RKO (cell line): ENCODE measurements around the gene TRIM59.
"Not testable (repeated sequence)": the region's sequence is repeated elsewhere in the genome, so short reads cannot be mapped to it uniquely, and the experiment has no call there.

ENCODE experiments used
- DNase-seq: peaks from one replicate; pipeline ENCODE4 v3.0.0-alpha.2; 2016; ENCODE audit warnings: low spot score

Gene TRIM59

DNA sequence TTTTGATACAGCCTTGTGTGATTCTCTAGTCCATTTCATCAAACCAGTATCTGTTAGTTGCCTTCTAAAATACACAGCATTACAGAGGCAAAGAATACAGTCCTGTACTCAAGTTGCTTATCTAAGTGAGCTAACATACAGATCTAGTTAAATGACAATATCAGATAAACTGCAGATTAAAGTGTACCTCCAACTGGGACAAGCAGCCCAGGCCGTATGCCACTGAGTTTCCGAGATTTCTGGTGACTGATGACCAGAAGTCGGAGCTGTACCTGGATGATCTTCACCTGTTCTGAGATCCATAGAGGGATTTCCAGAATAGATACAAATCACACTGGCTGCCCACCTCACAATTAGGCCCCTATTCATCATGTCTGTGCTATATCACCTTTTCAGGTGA is 6.3 kb upstream of the TRIM59 start:
- no peak for DNase-seq

DNA sequence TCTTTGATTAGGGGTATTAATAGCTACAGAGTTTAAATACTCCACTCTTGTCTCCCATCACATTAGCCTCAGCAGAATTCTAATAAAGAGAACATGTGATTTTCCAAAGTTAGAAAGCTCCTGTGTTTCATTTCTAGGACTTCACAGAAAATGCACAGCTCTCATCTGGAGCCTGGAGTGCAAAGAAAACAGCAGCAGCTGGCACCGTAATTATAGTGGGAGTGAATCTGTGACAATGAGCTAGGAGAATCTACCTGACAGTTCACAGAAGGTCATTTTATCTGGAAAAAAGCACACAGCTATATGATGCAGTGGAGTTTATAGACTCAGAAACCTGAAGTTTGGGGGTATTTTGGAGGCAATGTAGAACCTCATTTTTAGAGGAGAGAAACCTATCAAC is 5.4 kb upstream of the TRIM59 start:
- no peak for DNase-seq

GRCh38 chr3:160452251-160452650 is 2.7 kb upstream of the TRIM59 start:
- DNase-seq = not testable (repeated sequence)

DNA sequence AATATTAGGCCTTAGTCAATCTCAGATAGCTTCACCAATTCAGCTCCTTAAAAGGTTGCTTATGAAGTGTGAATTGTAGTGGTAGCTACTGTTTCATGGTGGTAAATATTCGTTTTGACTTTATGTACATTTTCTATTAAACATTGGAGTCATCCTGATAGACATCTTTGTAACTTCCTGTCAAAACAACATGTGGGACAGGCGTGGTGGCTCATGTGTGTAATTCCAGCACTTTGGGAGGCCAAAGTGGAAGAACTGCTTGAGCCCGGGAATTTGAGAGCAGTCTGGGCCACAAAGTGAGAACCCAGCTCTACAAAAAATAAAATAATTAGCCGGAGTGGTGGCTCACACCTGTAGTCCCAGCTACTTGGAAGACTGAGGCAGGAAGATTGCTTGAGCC is 2.0 kb upstream of the TRIM59 start:
- DNase-seq = no peak

DNA sequence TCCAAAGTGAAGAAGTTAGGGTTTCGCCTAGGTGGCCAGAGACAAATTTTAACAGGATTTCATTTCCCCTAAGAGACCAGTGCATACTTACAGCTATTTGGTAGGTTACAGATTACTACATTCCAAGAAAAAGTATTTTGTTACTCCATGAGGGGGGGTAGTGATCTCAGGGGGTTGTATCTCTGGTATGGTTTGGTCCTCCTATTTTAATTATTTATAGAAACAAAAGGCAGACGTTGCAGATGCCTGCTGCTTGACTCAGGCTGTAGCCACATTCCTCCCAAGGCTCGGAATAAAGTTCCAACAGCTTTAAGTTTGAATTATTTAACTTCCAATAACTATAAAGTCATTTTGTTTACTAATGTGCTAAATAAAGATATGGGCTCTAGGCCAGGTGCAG is 1.3 kb upstream of the TRIM59 start:
- no peak for DNase-seq

DNA sequence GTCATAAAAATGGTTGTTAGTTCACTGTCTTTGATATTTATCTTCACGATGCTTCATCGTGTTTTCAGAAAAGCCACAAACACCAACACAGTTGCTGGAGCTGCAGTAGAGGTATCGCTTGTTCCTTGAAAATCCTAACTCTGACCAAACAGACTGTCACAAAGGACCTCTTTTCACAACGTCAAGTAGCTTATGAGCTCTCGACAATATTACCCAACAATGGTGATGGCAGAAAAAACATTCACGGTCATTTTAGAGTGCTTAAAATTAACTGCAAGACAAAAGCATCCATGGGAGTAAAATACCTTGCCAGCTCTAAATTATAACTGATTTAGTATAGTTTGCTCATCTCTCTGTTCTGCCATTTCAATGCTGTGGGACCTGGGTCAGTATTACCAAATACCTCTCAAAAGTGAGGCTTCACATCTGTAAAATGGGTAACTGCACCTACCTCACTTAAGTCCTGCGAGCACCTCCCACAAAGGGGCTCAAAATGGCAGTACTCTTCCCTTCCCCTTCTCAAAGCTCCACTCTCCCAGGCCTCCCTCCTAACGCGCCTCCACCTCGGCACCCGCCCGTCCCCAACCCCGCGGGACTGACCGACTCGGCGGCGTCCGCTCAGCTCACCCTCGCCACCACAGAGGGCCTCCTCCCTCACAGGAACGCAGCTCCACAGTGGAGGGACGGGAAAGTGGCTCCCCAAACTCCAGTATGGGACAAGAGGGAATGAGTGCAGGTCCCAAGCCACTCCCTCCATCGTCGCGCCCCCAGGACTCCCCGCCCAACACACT is 546 bp downstream of the TRIM59 start:
- no peak for DNase-seq

- DNase-seq = no peak
These were observed 2.0 kb downstream of the TRIM59 start for GRCh38 chr3:160447544-160447943.

DNA sequence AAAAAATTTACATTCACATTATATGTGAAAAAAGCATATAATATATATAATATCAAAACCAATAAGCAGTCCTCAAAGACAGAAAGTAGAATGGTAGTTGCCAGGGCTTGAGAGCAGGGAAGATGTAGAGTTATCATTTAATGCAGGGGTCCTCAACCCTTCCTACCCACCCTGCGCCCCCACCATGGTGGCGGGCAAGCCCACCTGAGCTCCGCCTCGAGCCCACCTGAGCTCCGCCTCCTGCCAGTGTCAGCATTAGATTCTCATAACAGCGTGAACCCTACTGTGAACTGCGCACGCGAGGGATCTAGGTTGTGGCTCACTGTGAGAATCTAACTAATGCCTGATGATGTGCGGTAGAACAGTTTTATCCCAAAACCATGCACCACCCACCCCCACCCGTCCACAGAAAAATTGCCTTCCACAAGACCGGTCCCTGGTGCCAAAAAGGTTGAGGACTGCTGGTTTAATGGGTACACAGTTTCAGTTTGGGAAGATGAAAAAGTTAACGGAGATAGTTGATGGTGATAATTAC is 3.0 kb downstream of the TRIM59 start:
- DNase-seq = no peak

GRCh38 chr3:160445854-160446253 is 3.7 kb downstream of the TRIM59 start:
- DNase-seq = no peak

GRCh38 chr3:160444411-160444810 is 5.2 kb downstream of the TRIM59 start:
- DNase-seq = no peak

DNA sequence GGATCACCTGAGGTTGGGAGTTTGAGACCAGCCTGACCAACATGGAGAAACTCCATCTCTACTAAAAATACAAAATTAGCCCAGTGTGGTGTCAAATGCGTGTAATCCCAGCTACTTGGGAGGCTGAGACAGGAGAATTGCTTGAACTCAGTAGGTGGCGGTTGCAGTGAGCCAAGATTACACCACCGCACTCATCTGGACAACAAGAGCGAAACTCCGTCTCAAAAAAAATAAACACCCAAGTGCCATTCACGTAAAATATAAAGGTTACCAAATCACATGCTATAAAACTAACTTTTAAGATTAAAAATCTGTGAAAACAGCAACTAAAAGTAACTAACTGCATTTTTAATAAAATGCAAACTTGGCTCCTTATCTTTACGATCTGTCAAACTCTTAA is 8.9 kb downstream of the TRIM59 start:
- no peak for DNase-seq

DNA sequence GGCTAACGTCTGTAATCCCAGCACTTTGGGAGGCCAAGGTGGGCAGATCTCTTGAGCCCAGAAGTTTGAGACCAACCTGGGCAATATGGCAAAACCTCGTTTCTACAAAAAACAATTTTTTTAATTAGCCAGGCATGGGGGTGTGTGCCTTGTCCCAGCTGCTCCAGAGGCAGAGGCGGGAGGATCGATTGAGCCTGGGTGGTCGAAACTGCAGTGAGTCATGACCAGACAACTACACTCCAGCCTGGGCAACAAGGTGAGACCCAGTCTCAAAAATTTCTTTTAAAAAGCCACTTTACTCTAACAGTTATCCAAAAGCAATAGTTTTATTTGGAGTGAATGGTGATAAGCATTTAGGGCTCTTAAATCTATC is 12.5 kb downstream of the TRIM59 start:
- no peak for DNase-seq

DNA sequence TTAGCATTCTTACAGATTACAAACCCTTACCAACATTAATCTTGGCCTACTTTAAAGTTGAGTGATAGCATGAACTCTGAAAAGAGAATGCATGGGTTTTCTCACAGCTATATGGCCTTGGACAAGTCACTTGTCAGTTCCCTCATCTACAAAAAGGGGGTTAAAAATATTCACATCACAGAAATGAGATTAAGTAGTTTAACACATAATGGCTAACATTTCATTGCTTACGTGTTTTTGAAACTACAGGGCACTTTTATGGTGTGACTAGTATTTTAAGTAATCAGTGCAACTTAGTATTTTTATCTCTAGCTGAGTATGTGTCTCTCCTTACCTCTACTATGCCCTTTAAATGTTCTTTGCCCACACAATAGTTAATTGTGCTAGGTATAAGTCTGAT is 13.8 kb downstream of the TRIM59 start:
- DNase-seq = no peak

- DNase-seq = no peak
These were observed 14.5 kb downstream of the TRIM59 start for GRCh38 chr3:160435095-160435494.

- no peak for DNase-seq
These were observed 15.5 kb downstream of the TRIM59 start for GRCh38 chr3:160434071-160434470.

DNA sequence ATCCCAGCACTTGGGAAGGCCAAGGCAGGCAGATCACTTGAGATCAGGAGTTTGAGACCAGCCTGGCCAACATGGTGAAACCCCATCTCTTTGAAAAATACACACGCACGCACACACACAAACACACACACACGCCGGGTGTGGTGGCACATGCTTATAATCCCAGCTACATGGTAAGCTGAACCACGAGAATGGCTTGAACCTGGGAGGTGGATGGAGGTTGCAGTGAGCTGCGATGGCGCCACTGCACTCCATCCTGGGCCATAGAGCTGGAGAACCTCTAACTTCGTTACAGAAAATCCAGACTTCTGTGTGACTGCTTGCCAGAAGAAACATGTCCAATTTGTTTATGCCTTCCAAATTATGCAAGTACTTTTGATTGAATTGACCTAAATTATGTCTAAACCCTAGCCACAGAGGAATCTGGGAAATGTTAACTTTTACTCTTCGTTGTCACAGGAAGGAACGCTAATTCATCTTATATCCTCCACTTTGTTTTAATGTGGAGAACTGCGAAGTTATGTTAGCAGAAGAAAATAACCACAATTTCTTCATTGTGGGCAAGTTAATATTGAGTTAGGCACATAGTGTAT is 21.7 kb downstream of the TRIM59 start:
- no peak for DNase-seq

DNA sequence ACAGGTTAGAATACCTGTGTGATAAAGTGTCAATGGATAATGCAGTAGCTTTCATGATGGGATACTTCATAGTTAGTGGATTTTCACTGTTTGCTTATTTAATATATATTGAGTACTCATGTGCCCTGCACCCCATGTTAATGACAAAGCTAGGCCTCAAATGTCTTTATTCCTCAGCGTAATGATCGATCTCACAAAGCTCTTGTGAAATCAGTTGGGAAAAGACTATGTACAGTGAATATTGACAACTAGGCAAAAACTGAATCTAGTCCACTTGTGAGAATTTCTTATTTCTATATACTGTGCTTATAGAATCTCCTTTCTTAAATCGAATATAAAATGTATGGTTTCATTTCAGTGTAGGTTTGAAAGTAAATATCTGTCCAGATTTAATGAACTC is 32.3 kb downstream of the TRIM59 start:
- DNase-seq = no peak

DNA sequence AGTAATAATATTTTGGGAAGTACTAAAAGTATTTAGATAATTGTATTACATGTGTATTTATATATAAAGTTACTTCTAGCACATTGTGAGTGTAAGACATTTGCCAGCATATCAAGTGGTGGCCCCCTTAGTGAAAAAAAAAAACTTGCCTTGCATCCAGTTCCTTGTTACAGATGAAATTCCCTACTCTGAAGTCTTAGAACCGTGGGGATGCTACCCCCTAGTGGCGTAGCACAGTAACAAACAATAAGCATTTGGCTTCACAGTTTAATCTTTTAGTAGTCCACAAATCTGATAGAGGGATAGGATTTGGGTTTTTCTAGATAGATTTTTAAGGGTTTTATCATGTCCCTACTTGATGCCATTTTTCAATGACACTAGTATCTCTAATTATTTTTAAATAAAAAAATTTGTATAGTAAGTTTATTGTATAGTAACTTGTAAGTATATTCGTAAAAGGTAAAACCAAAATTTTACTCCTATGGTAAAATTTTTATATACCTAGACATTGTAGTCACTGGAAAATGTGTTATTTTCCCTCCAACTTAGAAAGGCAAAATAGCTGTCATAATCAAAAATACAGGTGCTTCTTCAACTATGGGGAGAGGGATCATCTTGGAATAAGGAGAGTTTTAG is 35.9 kb downstream of the TRIM59 start:
- DNase-seq = peak; percentile 86

DNA sequence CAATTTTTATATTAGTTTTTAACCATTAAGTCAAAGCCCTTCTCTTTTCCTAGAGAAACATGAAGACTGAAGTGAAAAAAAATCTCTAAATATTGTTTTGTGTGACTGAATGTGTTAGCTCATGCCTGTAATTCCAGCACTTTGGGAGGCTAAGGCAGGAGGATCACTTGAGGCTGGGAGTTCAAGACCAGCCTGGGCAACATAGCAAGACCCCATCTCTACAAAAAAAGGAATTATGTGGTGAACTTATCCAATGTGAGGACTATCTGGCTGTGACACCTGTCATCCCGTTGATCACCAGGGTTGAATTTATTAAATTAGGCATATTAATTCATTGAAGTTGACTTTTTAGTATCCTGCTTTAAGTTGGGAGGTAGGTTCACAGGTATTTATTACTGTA is 37.1 kb downstream of the TRIM59 start:
- DNase-seq = no peak

DNA sequence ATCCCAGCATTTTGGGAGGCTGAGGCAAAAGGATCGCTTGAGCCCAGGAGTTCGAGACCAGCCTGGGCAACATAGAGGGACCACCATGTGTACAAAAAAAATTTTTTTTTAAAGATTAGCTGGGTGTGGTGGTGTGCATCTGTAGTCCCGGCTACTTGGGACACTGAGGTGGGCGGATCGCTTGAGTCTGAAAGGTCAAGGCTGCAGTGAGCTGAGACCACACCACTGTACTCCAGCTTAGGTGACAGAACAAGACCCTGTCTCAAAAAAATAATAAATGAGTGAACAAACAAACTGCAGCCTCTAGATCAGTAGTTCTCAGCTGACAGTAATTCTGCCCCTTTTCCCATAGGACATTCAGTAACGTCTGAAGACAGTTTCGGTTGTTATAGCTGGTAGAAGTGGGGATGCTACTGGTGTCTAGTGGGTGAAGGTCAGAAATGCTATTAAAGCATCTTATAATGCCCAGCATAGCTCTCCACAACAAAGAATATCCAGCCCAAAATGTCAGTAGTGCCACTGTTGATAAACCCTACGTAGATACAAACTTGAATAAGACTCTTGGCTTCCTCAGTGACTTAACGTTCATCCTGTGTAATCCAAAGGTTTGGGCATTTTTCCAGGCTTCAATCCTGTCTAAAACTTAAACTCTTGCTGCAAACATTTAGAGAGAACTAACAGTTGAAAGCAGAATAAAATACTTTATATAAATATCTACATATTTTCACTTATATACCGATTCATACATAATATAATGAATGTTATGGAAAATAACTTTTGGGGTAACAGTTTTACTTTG is 39.6 kb downstream of the TRIM59 start:
- no peak for DNase-seq

DNA sequence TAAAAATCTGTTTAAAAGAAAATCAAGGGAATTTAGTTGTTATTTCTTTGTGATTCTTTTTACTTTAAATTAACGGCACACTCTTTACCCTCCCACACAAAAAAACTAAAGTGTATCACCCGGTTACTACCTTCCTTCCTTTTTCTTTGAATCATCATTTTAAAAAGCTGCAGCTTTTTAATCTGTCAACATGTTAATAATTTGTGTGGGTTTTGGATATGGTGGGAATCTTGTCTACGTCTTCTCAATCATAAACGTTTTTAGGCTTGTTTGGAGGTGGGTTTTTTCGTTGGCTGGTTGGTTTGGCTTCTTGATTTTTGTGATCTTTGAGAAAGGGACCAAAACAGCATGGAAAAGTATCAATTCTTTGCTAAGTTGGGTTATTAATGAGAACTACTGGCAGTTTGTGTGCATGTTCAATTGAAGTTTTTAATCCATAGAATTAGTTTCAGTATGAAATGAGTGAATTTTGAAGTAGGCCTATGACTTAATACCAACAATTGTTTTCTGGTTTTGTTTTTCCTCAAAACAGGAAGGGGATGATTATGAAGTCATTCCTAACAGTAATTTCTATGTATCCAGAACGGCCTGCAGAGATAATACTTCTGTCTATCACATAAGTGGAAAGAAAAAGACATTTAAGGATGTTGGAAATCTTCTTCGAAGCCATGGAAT is 45.7 kb downstream of the TRIM59 start:
- DNase-seq = no peak

- peak; percentile 33 for DNase-seq
These were observed 46.5 kb downstream of the TRIM59 start for GRCh38 chr3:160403028-160403545.
